Endothelial cell of umbilical vein (primary cell): Measurements from ENCODE around the gene SULF2. TPM values are rescaled to one million over a fixed set of nuclear protein-coding genes. Genes with fewer than 3 reads are reported as not detected.
A peak's percentile ranks its signal among the peaks of the same experiment; 100 is the strongest.

Experiments used
- BruUV-seq: library from RNA; stranded (reverse); fragments of 400-500 nt; replicated peaks from 2 replicates; lab custom pipeline; 2021; lab: Mats Ljungman, UMichigan
- CTCF ChIA-PET: fragments of 300-600, 350-600 bp; sonication (Branson Sonifier 250); formaldehyde crosslinking; loops from one replicate; lab custom pipeline; 2021; ENCODE audit warnings: antibody characterized with exemption, inconsistent platforms; lab: Charles Lee
- POLR2A ChIA-PET: fragments of 300-600, 350-600 bp; sonication (Branson Sonifier 250); formaldehyde crosslinking; loops from one replicate; lab custom pipeline; 2021; ENCODE audit warnings: antibody characterized with exemption, inconsistent platforms; lab: Charles Lee
- DNase-seq: peaks from one replicate; pipeline ENCODE4 v3.0.0-alpha.2; 2011; ENCODE audit warnings: low read depth, low spot score
- FAIRE-seq: peaks from 2 replicates; lab custom pipeline; 2011; peaks lifted over from hg19 to GRCh38; lab: Jason Lieb, UNC
- H2AFZ ChIP-seq: 2 replicates; pipeline ENCODE4 v1.6.0; 2012; ENCODE audit warnings: low read depth, low read length, control low read depth, inconsistent platforms
- H3K27ac ChIP-seq: 2 replicates; pipeline ENCODE4 v1.5.1; 2011; ENCODE audit warnings: low read depth, mild to moderate bottlenecking, control low read depth, low read length, moderate library complexity; ENCODE audit not compliant: insufficient read depth
- H3K27me3 ChIP-seq, 2 experiments: 2 replicates each; pipeline versions ENCODE4 v1.6.0 to v1.6.1; 2011; ENCODE audit warnings: low read length in 2 of 2, mixed read lengths in 1 of 2; ENCODE audit not compliant: control insufficient read depth in 2 of 2, insufficient read depth in 2 of 2
- H3K36me3 ChIP-seq, 2 experiments: 2 replicates in 1 of 2; 3 replicates in 1 of 2; pipeline ENCODE4 v1.5.1; 2011; ENCODE audit warnings: low read length in 2 of 2, mild to moderate bottlenecking in 1 of 2, moderate library complexity in 1 of 2; ENCODE audit not compliant: control insufficient read depth in 2 of 2, insufficient read depth in 2 of 2; ENCODE audit errors: extremely low read depth in 1 of 2
- H3K4me1 ChIP-seq: 3 replicates; pipeline ENCODE4 v1.5.1; 2011; ENCODE audit warnings: mild to moderate bottlenecking, low read length; ENCODE audit not compliant: control insufficient read depth, insufficient read depth; ENCODE audit errors: extremely low read depth
- H3K4me2 ChIP-seq: 2 replicates; pipeline ENCODE4 v1.6.1; 2011; ENCODE audit warnings: low read length, control low read depth, mixed read lengths; ENCODE audit not compliant: insufficient read depth
- H3K4me3 ChIP-seq, 3 experiments: fragments of 200-600 bp in 1 of 3; sonication (generic), shearing (Covaris generic) in 1 of 3; replicated peaks in 1 of 3; 2 replicates each; pipeline ENCODE4 v1.5.1; 2011 to 2016; ENCODE audit warnings: control low read depth in 3 of 3, low read length in 3 of 3, mild to moderate bottlenecking in 2 of 3, inconsistent platforms in 1 of 3, low read depth in 1 of 3, moderate library complexity in 1 of 3; ENCODE audit not compliant: insufficient read depth in 1 of 3
- H3K79me2 ChIP-seq: 2 replicates; pipeline ENCODE4 v1.6.0; 2012; ENCODE audit warnings: low read length, inconsistent platforms; ENCODE audit not compliant: control insufficient read depth, insufficient read depth
- H3K9ac ChIP-seq: replicated peaks from 2 replicates; pipeline ENCODE3; 2011; ENCODE audit warnings: low read length, control low read depth; ENCODE audit not compliant: insufficient read depth; ENCODE audit errors: extremely low read depth
- H3K9me1 ChIP-seq: replicated peaks from 3 replicates; pipeline ENCODE4 v1.6.0; 2011; ENCODE audit warnings: mild to moderate bottlenecking, low read length; ENCODE audit not compliant: control insufficient read depth, insufficient read depth; ENCODE audit errors: extremely low read depth
- H3K9me3 ChIP-seq: replicated peaks from 2 replicates; pipeline ENCODE4 v1.5.1; 2012; ENCODE audit warnings: low read length, inconsistent platforms; ENCODE audit not compliant: control insufficient read depth, insufficient read depth
- H4K20me1 ChIP-seq: replicated peaks from 2 replicates; pipeline ENCODE3; 2011; ENCODE audit warnings: mild to moderate bottlenecking, low read length; ENCODE audit not compliant: control insufficient read depth, insufficient read depth; ENCODE audit errors: extremely low read depth
- CTCF ChIP-seq, 2 donors: IDR thresholded peaks; 1 replicate in 1 of 2; 2 replicates in 1 of 2; pipeline ENCODE4 v1.5.1; 2011; ENCODE audit warnings: low read length in 2 of 2, mild to moderate bottlenecking in 2 of 2, moderate library complexity in 2 of 2, control low read depth in 1 of 2, inconsistent platforms in 1 of 2, low read depth in 1 of 2; ENCODE audit not compliant: insufficient read depth in 1 of 2; ENCODE audit errors: extremely low read depth in 1 of 2
- EZH2 ChIP-seq: IDR thresholded peaks from 2 replicates; pipeline ENCODE4 v1.6.1; 2012; ENCODE audit warnings: borderline replicate concordance, low read depth, mild to moderate bottlenecking, moderate library complexity, low read length, inconsistent platforms; ENCODE audit not compliant: severe bottlenecking
- JUN ChIP-seq: IDR thresholded peaks from 2 replicates; pipeline ENCODE4 v1.6.1; 2011; ENCODE audit warnings: borderline replicate concordance, low read depth; ENCODE audit not compliant: insufficient read length, insufficient read depth
- POLR2A ChIP-seq: IDR thresholded peaks from 2 replicates; pipeline ENCODE4 v1.6.1; 2012; ENCODE audit warnings: low read depth, mild to moderate bottlenecking, control low read depth, low read length
- dilution Hi-C: fragments of 300-500 bp; cut with MboI; formaldehyde crosslinking; loops from one replicate; pipeline ENCODE4 v1.15.0; 2019; ENCODE audit warnings: low sequenced_read_pairs; ENCODE audit not compliant: extremely low pct_ligation_motif_present
- intact Hi-C: fragments of 100-400 bp; cut with micrococcal nuclease; formaldehyde crosslinking; loops from one replicate; pipeline ENCODE4 v1.10.0; 2022
- polyA plus RNA-seq, 4 experiments: library from polyadenylated mRNA; depleted of rRNA in 3 of 4; stranded (reverse) in 3 of 4; unstranded in 1 of 4; fragments of >200 nt; gene quantifications; 2 replicates each; pipeline versions ENCODE4 v1.2.1 to v1.2.3, GENCODE V29; 2011 to 2012; ENCODE audit warnings: missing spikeins in 1 of 4
- total RNA-seq: library from RNA; stranded (reverse); gene quantifications from 2 replicates; pipeline ENCODE4 v1.2.3, GENCODE V29; 2021

SULF2 gene
- total and polyA plus RNA-seq, 2 donors (not counting 3 experiments of a cell fraction or from before 2014, with no cell fraction given), result 58.5 to 160 TPM

GRCh38 chr20:47768016-47768824 is 17.1 kb downstream of the SULF2 start:
- ChIA-PET POLR2A (no interaction called here), CTCF (interaction anchor here (0.6 to 1.4 kb wide), 3 partner anchors 16 to 852 kb away, joined by 3 read pairs; no protein-coding TSS in a partner anchor)
- Histone ChIP-seq H3K79me2 (no peaks in the 10 kb centered on the region), H3K27ac (no peak overlapping the region), H3K9me1 (no peaks in the 10 kb centered on the region), H3K4me2 (no peak overlapping the region), H4K20me1 (no peaks in the 10 kb centered on the region), H3K4me3 (no peak overlapping the region), H3K27me3 (no peaks in the 10 kb centered on the region), H3K36me3 (no peaks in the 10 kb centered on the region), H3K9ac (no peak overlapping the region), H3K4me1 (peaks cover 13% of the 10 kb centered on the region), H3K9me3 (no peaks in the 10 kb centered on the region), H2AFZ (no peak overlapping the region)
- no peak for FAIRE-seq
- no TSS peak for BruUV-seq
- no peak for DNase-seq
- dilution Hi-C loops, result no loop called here
- intact Hi-C loops, result no loop called here
- TF ChIP-seq JUN (no peak), EZH2 (no peak)

- peak overlapping the region; percentile 52 for H3K27ac ChIP-seq
- H3K9me3 ChIP-seq, result no peaks in the 10 kb centered on the region
- dilution Hi-C loops, result no loop called here
- FAIRE-seq (peak; percentile 89), DNase-seq (peak; percentile 68)
- POLR2A ChIA-PET, result no interaction called here
- H3K4me1 ChIP-seq, result peaks cover 13% of the 10 kb centered on the region
- no peaks in the 10 kb centered on the region for H3K79me2 ChIP-seq
- H3K36me3 ChIP-seq, result no peaks in the 10 kb centered on the region
- intact Hi-C loops, result no loop called here
- TF ChIP-seq CTCF (IDR thresholded peaks at IDR 0.05; ENCODE audit: extremely low read depth in 1 of 2, insufficient read depth in 1 of 2, low read depth in 1 of 2, low read length in 2 of 2), result no peak
- no peak for TF ChIP-seq POLR2A
- BruUV-seq, result TSS peak; percentile 14
- H3K4me3 ChIP-seq, result no peak overlapping the region
- H3K9ac ChIP-seq, result peak overlapping the region; percentile 39
- no peak overlapping the region for H3K4me2 ChIP-seq
- H2AFZ ChIP-seq, result peak overlapping the region; percentile 6
- CTCF ChIA-PET, result interaction anchor here (1.5 kb wide), 1 partner anchor 855 kb away, joined by 7 read pairs; no protein-coding TSS in a partner anchor
- H3K27me3 ChIP-seq, result no peaks in the 10 kb centered on the region
- no peaks in the 10 kb centered on the region for H3K9me1 ChIP-seq
- H4K20me1 ChIP-seq, result no peaks in the 10 kb centered on the region
Measured at GRCh38 chr20:47765691-47766594, 19.3 kb downstream of the SULF2 start.
